Hematopoietic multipotent progenitor cell treated with erythropoietin and hydrocortisone succinate and interleukin-3 and kit ligand, for 6 days (in vitro differentiated cells): ENCODE results near the gene ITFG1.
A peak's percentile ranks its signal among the peaks of the same experiment; 100 is the strongest.

Source experiments
- DNase-seq: peaks from one replicate; pipeline ENCODE4 v3.0.0-alpha.2; 2015

Gene ITFG1

GRCh38 chr16:47460711-47461597 lies at the start of gene ITFG1, which contains the start of gene PHKB:
TSS of gene ITFG1 (minus strand) at chr16:47461063. CDS start at chr16:47461045, 18 bp downstream.
TSS of gene PHKB (plus strand) at chr16:47461331. CDS start at chr16:47461351, 20 bp downstream.
- DNase-seq: peak; percentile 93

- no peak for DNase-seq
These were observed 46.8 kb upstream of the ITFG1 start for GRCh38 chr16:47507701-47508100.

- DNase-seq: no peak
These were observed 45.9 kb upstream of the ITFG1 start for GRCh38 chr16:47506800-47507199.

GRCh38 chr16:47504599-47504998 lies 43.7 kb upstream of the ITFG1 start:
- no peak for DNase-seq

- DNase-seq: no peak
These were observed 43.1 kb upstream of the ITFG1 start for GRCh38 chr16:47503936-47504335.

- DNase-seq: no peak
These were observed 38.9 kb upstream of the ITFG1 start for GRCh38 chr16:47499700-47500264.

- DNase-seq: no peak
These were observed 38.3 kb upstream of the ITFG1 start for GRCh38 chr16:47499080-47499699.

GRCh38 chr16:47493381-47494337 lies 32.8 kb upstream of the ITFG1 start:
- peak; percentile 15 for DNase-seq

GRCh38 chr16:47492428-47493377 lies 31.8 kb upstream of the ITFG1 start:
- DNase-seq: peak; percentile 63

GRCh38 chr16:47492036-47492427 lies 31.2 kb upstream of the ITFG1 start:
- no peak for DNase-seq

GRCh38 chr16:47490471-47490870 lies 29.6 kb upstream of the ITFG1 start:
- DNase-seq: no peak

- DNase-seq: no peak
These were observed 27.2 kb upstream of the ITFG1 start for GRCh38 chr16:47488051-47488450.

GRCh38 chr16:47486856-47487255 lies 26.0 kb upstream of the ITFG1 start:
- no peak for DNase-seq

- no peak for DNase-seq
These were observed 22.8 kb upstream of the ITFG1 start for GRCh38 chr16:47483616-47484015.

- no peak for DNase-seq
These were observed 21.0 kb upstream of the ITFG1 start for GRCh38 chr16:47481698-47482374.

- no peak for DNase-seq
These were observed 19.5 kb upstream of the ITFG1 start for GRCh38 chr16:47480410-47480809.

- no peak for DNase-seq
These were observed 16.8 kb upstream of the ITFG1 start for GRCh38 chr16:47477679-47478078.

- no peak for DNase-seq
These were observed 15.9 kb upstream of the ITFG1 start for GRCh38 chr16:47476654-47477345.

GRCh38 chr16:47475786-47476185 lies 14.9 kb upstream of the ITFG1 start:
- DNase-seq: no peak

- no peak for DNase-seq
These were observed 12.9 kb upstream of the ITFG1 start for GRCh38 chr16:47473792-47474191.
